A673 (cell line): ENCODE results near the gene CNIH4.

Source experiments
- CTCF ChIP-seq: fragments of 300-800, 200-600 bp; sonication (generic); conservative IDR thresholded peaks from 2 replicates; pipeline ENCODE4 v1.5.1; 2017; ENCODE audit warnings: low read depth, mild to moderate bottlenecking, antibody characterized with exemption, low read length, moderate library complexity, mixed read lengths
- EZH2 ChIP-seq: fragments of 200-600 bp; sonication (generic); IDR thresholded peaks from 2 replicates; pipeline ENCODE4 v1.6.1; 2017; ENCODE audit warnings: borderline replicate concordance, low read depth, mild to moderate bottlenecking, mixed read lengths, antibody characterized with exemption, low read length; ENCODE audit not compliant: poor library complexity, severe bottlenecking

- TF ChIP-seq CTCF: no peak
- no peak for TF ChIP-seq EZH2
These were observed 45.9 kb downstream of the CNIH4 start for GRCh38 chr1:224402472-224403036.
